Left forelimb (tissue), 1 donor: Measurements from ENCODE around the gene GTSE1.

ENCODE experiments used
- DNase-seq: peaks from one replicate; pipeline ENCODE4 v3.0.0-alpha.2; 2018; ENCODE audit warnings: low spot score

Gene GTSE1

DNA sequence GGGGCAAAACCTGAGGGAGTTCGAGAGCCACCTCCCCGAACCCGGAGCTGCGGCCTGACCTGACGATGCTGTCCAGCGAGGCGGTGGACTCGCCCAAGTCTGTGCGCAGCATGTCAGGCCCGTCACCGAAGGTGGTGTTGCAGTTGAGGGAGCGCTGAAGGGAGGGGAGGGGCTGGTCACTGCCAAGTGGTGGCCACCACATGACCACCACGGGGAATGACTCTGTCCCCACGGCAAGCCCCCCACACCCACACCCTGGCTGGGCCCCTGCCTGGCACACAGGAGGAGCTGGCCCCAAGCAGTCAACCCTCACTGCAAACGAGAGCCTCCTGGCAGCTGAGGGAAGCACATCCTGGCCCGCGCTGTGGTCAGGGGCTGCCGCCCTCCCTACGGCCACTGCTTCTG is 69.7 kb downstream of the GTSE1 start:
- no peak for DNase-seq

DNA sequence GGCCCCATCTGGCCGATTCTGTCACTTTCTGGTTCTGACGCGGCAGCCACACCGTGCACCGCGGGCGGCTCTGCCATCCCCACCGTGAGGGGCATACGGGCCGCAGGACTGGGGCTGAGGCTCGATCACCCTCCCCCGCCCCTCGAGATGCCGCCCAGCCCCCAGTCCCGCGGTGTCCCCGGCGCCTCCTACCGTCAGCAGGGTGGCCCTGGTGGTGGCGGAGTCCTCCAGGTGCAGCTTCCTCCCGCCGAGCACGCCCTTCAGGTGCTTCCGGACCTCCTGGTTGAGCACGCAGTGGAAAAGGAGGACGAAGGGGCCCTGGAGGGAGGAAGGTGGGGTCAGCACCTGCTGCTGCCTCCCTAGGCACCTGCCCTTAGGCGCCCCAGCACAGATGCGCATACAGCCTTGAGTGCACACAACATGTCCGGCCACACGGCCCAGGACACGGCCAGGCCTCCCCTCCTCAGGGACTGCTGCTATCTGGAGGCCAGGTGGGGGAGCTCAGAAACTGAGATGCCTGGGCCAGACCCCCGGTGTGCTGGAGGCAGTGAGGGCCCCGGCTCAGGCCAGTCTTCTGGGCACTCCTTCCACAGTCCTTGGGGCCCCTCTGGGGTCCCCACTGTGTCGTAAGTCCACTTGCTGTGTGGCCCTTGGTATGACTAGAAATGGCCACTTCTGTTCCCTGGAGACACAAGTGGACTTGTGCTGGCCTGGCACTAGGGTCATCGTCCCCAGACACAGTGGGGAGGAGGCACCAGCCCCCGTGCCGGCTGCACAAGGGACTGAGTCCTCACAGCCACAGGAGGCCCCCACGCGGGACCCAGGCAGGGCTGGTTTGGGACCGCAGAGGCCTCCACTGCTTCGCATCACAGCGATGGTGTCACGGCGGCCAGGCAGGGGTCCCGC is 70.4 kb downstream of the GTSE1 start:
- no peak for DNase-seq

DNA sequence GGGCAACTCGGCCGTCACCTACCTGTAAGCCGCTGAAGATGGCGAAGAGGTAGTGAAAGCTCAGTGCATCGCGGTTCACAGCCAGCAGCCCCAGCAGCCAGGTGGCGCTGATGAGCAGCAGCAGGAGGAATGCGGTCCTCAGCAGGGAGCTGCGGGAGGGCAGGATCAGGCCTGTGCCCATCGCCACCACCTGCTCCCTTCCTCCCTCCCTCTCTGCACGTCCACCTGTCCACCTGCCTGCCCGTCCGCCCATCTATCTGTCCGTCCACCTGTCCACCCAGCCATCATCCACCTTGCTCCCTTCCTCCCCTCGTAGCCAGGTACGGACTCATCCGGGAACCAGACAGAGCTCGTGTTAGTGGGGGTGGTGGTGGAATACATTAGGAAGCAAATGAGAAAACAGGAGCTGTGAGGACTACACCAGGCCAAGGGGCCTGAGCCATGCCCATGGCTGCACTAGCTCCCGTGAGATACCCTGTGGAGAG is 71.1 kb downstream of the GTSE1 start:
- no peak for DNase-seq

DNA sequence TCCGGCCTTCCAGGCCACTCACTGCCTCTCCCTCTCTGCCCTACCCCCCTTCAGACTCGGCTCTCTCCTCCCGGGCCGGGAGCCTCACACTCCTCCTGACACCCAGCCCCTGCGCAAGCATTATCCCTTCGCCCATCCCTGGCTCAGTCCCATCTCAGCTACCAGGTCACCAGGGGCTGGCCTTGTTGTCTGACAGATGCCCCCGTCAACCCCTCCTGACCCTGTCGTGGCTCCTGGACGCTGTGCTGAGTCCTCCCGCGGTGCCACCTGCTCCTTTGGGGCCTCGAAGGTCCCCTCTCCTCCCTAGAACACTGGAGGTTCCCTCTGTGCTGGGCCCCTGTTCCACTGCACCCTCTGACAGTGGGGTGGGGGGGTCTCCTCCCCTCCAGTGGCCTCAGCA is 71.8 kb downstream of the GTSE1 start:
- no peak for DNase-seq

DNA sequence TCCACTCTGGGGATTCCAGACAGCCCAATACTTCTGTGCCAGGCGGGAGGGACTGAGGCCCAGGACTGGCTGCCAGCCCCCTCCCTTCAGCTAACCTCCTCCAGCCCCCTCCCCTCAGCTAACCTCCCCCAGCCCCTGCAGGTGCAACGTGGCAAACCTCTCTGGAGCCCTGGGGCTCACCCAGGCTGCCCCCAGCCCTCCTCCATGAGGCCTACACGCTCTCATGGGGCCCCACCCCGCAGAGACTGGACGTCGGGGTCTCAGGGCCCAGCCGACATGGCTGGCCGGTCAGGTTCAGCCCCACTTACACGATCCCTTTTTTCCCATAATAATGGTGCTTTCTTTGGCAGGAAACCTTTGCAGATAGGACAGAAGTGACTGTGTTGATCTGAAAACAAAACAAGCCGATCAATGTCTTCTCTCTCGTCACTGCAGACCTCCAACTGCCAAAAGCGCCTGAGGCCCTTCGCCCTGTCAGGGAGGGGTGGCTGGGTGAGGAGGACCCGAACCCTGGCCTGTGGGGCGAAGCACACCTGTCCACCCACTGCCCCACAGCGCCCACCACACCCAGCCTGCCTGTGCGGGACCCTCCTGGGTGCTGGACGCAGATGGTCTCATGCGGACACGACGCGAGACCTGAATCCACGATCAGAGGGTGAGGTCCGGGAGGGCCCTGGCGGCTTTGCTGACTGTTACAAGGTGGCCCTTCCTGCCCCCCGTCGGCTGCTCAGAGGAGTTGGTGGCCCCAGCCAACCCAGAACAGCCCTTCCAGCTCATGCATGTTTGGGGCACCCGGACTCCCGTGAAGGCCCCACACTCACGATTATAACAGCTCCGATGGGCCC is 72.4 kb downstream of the GTSE1 start:
- no peak for DNase-seq

DNA sequence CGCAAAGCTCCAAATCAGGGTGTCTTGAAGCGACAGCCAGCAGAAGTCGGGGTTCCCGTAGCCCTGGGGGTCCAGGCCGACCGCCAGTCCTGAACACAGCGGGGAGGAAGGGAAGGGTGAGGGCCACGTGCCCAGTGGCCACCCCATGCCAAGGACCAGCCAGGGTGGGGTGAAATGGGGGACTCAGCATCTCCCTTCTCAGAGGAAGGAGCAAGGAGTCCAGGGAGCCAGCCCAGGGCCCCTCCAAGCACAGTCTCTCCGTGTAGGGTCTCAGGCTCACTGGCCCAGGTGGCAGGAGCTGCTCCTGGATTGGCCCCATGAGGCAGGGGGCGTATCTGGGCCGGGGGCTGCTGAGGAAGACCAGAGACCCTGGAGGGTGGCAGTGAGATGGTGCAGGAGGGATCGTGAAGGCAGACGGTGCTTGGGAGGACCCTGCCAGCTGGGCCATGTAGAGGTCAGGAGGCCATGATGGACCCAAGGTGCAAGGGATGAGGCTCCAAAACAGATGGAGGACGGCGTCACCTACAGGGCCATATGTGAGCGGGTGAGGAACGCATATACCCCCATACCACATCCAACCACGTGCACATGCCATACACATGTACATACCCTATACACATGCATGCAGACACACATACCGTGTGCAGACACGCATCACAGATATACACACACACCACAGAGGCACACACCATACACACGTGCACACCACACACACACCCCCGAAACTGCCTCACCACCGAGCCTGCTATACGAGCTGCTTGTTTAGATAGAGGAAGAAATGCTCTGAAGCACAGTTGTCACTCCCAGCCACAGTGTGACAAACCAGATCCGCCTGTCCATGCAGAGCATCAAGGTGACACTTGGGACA is 73.3 kb downstream of the GTSE1 start:
- no peak for DNase-seq

DNA sequence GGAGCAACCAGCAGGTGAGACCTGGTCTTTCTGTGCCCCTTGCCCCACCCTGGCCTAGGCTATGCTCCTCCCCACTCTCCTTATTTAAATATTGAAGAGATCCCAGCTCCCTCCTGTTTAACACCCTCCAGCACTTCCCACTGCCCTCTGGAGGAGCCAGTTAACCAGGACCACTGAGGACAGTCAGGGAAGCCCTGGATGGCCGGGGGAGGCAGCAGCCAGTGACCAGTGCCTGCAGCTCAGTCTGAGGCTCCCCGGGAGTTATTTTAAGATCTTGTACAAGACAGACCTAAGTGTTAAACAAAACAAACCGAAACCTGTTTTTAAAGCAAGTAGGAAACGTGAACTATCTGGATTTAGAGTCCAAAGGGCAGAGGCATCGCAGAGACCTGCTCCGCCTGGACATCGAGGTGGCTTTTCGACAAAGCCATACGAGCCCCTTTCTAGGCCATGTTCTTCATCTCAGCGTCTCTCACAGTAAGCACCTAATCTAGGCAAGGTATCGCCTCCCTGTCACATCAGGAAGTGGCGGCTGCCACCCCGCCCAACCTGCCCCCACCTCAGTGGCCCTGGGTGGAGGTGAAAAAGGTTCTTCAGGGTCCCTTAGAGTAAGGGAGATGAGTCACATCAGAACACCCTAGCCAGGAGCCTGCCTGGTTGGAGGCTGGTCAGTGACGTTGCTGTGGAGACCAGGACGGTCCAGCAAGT is 74.1 kb downstream of the GTSE1 start:
- DNase-seq: no peak

DNA sequence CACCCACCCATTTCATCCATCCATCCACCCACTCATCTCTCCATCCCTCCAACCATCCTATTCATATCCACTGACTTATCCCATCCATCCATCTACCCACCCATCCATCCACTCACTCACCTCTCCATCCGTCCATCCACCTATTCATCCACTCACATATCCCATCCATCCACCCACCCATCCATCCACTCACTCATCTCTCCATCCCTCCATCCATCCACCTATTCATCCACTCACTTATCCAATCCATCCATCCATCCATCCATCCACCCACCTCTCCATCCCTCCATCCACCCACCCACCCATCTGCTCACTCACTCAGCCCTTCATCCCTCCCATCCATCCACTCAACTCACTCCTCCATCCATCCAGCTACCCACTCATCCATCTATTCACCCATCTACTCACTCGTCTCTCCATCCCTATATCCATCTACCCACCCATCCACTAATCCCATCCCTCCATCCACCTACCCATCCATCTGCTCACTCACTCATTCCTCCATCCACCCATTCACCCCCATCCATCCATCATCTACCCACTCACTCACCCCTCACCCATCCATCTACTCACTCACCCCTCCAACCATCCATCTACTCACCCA is 75.1 kb downstream of the GTSE1 start:
- DNase-seq: no peak

DNA sequence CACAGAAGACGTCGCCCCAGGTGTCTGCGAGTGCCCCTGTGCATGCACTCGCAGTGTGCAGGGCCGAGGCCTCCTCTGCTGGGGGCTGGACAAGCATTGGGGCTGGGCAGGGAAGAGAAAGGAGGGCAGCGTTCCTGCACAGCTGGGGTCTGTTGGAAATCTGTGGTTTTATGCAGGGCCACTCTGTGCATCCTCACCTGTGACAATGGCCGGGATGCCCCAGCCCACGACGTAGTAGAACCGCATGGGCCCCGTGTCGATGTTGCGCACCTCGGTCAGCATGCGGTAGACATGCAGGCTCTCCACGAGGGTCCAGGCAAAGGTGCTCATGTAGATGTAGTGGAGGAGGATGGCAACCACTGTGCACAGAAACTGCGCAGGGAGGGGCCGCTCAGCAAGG is 76.0 kb downstream of the GTSE1 start:
- DNase-seq: no peak

DNA sequence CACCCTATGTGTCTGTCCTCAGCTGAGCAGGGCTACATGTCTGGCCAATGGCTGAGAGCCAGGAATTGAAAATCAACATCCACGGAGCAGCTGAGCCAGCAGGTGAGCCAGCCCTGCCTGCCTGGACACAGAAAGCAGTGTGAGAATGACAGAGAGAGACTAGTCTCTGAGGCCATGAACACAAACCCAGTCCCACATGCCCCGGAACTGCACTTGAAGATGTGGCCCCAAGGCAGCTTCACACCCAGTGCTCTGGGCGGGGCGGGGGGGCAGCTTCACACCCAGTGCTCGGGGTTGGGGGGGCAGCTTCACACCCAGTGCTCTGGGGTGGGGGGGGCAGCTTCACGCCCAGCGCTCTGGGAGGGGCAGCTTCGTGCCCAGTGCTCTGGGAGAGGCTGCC is 76.5 kb downstream of the GTSE1 start:
- no peak for DNase-seq

DNA sequence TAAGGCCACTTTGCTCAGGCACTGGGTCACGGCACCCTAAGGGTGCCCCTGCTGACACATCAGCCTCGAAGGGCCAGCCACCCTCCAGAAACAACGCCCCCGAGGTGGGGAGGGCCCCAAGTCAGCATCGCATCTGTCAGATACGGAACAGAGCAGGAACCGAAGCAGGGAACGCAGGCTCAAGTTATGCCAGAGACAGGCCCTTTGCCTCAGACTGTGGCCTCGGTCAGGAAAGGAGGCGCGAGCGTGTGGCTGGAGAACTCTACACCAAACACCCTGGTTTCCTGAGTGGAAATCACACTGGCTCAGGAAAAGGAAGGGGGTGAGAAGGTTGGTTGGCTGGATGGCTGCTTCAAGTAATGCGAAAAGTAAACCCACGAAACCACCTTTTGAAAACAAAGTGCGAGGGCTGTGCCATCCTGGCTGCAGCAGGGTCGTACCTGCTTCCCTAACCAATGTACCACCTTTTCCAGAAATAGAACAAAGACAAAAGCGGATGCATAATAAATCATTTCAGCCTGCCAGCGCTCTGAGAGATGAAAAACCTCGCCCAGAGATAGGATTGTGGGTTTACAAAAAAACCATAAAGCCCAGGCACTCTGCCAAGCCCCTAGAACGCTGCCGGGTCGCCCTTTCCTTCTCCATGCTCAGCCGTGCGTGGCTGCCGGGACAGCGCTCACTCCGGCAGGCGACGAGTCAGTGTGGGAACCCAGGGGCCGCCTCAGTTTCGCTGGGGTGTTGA is 77.4 kb downstream of the GTSE1 start:
- DNase-seq: no peak

DNA sequence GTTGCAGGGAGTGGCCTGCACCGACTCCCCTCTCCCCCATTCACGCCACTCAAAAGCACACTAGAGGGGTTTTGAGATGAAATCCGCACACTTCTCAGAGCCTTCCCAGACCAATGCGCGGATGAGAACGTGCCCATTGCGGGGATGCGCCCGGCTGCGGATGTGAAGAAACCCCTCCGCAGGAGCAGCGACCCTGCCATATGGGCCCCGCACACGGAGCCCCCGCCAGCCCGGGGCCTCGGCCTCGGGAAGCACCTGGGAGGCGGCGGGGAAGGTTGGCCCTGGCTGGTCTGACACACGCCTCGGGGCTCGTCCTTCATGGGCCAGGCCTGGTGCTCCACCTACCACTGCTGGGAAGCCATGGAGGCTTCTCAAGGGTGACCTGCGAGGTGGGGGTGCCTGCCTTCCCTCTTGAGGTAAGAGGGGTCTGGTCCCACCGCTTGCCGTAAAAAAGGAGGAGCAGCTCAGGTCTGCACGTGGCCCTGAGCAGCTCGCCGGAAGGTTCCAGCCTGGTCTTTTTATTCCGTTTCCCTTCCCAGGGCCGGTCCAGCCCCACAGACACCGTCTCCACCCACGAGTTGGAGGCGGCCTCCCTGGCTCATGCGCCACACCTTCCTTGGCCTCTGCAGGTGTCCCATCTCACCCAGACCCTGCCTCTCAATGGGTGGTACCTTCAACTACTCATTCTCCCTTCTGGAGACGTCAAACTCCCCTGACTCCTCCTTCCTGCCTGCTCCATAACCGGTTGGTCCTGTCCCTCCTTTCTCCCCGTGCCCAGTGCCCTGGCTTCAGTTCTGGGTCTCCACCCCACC is 78.2 kb downstream of the GTSE1 start:
- DNase-seq: no peak

DNA sequence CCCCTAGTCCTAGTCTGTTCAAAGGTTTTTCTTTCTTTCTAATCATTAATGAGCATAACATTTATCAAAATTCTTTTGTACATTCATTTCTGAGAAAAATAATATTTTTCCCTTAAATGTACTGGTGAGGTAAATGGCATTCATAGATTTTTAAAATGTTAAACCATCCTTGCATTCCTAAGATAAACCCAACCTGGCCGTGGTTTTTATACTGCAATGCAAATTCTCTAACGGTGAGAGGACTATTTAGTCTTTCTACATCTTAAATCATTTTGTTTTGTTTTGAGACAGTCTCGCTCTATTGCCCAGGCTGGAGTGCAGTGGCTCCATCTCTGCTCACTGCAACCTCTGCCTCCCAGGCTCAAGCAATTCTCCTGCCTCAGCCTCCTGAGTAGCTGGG is 79.4 kb downstream of the GTSE1 start:
- DNase-seq: no peak

DNA sequence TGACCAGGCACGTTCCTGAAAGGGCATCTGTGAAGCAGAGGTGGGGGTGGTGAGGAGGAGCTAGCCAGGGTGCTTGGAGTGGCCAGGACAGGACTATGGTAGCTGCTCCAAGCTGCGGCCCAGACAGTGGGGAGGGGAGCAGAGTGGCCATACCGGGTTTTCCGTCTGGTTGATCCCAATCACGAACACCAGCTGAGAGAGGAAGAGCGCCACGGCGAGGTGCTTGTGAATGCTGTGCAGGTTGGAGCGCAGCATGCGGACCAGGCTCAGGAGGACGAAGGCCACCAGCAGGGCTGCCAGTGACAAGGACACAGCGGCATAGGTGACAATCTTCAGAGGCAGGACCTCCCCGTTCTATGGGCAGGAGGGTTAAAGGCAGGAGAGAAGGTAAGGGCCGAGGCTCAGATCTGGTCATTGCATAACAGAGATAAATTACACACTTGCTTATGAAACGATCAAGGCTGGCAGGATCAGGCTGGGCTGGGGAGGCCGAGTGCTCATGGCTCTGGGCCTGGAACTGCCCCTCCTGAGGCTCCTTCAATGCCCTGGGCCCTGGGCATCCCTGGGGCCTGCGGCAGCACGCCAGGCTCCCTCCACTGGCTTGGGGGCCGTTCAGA is 80.3 kb downstream of the GTSE1 start:
- no peak for DNase-seq

DNA sequence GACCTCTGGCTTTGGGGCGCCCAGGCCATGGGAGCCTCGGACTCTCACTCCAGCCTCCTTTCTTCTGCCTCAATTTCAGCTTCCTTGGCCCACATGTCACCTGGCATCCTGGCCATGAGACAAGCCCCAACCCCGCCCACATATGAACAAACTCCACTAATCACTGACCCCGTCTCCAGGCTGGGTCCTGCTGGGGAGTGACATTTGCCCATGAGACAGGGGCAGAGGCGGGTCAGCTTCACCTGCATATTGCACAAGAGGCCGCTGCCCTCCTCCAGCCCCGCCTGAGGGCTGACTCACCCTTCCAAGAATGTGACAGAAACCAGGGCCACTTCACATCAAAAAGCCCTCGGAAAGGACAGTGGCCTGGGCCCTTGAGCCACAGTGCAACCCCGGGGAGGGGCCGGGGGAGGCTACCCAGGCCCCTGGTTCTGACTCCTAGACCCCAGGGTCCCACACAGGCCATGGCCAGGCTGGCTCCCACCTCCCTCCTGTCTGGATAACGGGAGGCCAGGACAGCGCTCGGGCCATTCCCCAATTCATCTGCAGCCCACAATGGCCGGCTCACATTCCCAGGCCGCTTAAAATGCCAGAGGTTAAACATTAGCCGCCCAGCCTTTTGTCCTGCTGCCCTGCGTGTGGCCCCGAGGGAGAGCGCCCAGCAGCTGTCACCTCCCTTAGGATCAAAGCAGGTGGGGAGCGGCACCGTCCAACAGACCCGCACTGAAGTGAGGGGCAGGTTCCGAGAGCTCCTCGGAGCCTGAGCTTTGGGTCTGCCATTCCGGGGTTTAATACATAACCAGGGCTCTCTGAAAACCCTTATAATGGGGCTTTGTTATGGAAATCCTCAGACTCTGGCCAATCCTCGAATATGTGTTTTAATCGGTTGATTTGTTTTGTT is 81.1 kb downstream of the GTSE1 start:
- DNase-seq: no peak

DNA sequence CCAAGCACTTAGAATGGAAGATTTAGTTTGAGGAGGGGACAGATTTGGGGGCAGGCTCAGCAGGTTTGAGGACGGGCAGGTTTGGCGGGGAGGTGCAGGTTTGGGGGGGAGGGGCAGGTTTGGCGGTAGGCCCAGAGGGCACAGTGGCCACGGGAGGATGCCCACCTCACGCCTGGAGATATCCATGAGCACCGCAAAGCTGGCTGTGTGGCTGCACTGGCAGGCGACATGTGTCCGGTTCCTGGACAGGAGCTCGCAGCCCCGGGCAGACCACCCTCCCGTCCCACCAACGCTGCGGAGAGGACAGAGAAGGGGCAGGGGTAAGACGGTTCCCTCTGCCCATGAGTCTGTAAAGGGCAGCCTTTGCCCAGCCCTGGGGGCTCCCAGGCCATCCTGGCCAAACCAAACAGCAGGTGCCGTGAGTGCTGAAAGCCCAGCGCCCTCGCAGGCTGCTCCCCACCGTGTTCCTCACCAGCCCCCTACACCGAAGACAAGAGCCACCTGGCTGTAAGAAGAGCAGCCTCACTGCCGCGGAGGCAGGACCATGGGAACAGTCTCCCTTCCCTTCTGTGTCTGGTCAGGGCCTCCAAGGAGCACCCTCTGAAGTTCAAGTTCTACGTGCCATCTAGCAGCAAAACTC is 81.9 kb downstream of the GTSE1 start:
- no peak for DNase-seq
